D721Med (cell line): ENCODE measurements around the gene SEC16A.

Source experiments
- DNase-seq: peaks from one replicate; pipeline ENCODE4 v3.0.0; 2011; ENCODE audit warnings: low spot score; ENCODE audit not compliant: insufficient read length
- FAIRE-seq: peaks from 2 replicates; lab custom pipeline; 2011; peaks lifted over from hg19 to GRCh38; lab: Jason Lieb, UNC
- TF ChIP-seq, protein P1 (sequence below): IDR thresholded peaks from 2 replicates; pipeline ENCODE4 v1.5.1; 2012; ENCODE audit warnings: mild to moderate bottlenecking, control low read depth; ENCODE audit not compliant: insufficient read depth; ENCODE audit errors: missing control alignments

SEC16A gene

DNA sequence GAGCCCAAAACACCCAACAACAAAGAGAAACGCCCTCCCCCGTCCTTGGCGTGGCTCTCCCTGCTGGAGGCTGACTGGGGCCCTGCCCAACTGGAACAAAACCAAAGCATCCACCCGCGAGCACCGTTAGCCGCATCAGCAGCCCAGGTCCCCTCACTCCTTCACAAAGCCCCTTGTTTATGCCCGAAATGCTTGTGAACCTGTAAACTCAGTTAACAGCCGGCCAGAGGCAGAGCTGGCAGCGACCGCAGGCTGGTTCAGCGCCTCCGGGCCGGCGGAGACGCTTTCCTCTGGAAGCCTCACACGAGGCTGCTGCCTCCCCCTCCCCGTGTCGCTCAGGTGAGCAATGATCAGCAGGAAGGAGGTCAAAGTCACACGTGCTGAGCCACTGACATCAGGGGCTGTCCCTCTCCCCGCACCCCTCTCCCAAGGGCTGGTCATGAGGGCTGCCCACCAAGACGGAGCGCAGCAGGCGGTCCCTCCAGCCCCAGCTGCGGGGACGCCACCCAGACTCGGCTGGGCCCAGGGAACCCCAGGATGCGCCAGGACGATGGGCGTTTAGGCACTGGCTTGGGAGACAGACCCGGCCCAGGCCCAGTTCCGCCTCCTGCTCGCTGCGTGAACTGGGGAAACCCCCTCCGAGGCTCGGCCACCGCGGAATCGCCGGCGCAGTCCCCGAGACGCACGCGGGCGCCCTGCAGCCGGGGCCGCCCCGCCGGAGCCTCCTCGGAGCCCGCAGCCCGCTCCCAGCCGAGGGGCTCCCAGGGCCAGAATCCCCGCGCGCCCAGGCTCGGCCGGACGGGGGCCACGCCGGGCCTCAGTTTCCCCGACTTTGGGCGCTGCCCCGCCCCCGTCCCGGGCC, 83.4 kb downstream of the SEC16A start:
- FAIRE-seq (no peak), DNase-seq (no peak)
- TF ChIP-seq, protein P1, sequence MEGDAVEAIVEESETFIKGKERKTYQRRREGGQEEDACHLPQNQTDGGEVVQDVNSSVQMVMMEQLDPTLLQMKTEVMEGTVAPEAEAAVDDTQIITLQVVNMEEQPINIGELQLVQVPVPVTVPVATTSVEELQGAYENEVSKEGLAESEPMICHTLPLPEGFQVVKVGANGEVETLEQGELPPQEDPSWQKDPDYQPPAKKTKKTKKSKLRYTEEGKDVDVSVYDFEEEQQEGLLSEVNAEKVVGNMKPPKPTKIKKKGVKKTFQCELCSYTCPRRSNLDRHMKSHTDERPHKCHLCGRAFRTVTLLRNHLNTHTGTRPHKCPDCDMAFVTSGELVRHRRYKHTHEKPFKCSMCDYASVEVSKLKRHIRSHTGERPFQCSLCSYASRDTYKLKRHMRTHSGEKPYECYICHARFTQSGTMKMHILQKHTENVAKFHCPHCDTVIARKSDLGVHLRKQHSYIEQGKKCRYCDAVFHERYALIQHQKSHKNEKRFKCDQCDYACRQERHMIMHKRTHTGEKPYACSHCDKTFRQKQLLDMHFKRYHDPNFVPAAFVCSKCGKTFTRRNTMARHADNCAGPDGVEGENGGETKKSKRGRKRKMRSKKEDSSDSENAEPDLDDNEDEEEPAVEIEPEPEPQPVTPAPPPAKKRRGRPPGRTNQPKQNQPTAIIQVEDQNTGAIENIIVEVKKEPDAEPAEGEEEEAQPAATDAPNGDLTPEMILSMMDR = no peak

DNA sequence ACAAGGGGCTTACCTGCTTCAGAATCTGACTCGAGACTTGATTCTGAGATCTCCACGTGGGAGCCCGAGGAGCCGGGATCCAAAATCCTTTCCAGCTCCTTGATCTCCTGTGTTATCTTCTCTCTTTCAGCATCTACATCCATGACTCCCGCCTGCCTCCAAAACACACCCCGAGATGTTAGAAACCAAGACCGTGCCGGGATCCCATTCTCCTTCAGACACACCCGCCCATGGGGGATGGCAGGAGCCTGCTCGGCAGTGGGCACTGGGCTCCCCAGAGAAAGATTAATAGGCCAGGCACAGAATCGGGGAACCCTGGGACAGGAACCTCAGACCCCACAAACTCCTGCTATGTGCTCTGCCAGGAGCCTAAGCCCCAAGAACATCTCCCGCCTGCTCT, 84.6 kb downstream of the SEC16A start:
- TF ChIP-seq, protein P1 = no peak
- FAIRE-seq (no peak), DNase-seq (no peak)

DNA sequence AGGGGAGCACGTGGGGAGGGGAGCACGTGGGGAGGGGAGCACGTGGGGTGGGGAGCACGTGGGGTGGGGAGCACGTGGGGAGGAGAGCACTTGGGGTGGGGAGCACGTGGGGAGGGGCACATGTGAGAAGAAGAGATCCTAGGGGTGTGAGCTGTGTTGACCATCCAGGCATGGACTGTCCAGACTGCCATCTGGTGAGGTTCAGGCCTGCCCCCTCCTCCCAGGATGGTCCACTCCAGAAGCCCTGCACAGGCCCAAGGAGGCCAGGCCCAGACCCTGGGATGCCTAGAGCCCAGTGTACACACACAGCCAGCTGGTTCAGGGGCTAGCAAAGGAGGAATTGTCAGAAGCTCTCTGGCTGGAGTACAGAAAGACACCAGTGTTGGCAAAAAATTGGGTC, 85.2 kb downstream of the SEC16A start:
- TF ChIP-seq, protein P1 = no peak
- no peak for FAIRE-seq

DNA sequence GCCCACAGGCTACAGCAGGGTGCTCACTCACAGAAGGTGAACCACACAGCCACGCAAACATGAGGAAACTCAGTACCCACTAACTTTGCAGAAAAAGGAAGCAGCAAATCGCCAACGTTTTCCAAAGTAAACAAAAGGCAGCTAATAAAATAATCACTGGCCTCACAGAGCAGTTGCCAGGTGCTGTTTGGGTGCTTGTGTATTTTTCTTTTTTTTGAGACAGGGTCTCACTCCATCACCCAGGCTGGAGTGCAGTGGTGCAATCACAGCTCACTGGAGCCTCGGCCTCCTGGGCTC, 86.7 kb downstream of the SEC16A start:
- FAIRE-seq = no peak
- DNase-seq = no peak

More for the DNA sequence above, 85.2 kb downstream of the SEC16A start:
- no peak for DNase-seq

DNA sequence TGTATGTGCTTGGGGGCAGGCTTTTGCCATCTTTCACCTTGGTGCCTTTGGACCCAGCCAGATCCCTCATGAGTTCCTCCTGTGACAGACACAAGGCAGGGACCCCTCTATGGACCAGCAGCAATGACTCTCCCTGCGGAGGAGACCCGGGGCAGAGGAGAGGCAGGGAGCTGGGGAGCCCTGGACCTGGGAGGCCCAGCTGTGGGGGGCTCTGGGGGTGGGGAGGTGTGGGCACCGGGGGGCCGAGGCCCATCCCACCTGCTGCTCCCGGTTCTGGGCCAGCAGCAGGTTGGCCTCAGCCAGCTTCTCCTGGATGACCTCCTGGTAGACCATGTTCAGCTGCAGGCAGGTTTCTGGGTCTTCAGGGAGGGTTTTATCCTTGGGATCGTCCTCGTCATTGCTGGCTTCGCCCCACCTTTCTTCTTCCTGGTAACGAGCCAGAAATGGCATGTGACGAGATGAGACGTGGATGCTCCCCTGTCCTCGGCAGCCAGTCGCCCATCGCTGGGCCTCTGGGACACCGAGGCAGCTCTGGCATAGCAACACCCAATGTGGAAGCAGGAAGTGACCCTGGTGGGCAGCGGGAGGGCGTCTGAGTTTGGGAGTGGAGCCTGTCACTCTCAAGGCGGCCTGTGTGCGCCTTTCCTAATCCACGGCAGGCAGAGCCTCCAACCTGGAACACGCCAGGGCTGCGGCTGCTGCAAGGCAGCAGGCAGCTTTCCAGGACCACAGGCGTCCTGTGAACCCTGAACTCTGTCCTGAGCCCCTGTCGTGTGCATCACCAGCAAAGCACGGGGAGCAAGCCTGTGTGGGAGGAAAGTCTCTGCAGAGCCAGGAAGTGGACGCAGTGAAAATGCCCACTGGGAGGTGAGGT, 87.3 kb downstream of the SEC16A start:
- TF ChIP-seq, protein P1 = no peak
- no peak for DNase-seq
- no peak for FAIRE-seq

More for the DNA sequence above, 86.7 kb downstream of the SEC16A start:
- TF ChIP-seq, protein P1 = no peak

DNA sequence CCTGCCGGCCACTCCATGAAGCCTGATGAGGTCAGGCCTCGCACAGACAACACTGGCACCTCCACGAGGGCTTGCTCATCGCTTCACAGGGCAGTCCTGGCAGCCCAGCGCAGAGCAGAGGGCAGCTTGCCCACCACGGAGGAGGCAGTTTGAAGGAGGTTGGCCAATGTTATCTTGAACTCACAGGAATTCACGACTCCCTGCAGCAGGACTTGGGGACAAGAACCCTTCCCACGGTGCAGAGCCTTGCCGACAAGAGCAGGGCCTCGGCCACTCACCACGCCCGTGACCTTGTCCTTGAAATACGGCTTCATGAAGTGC, 87.9 kb downstream of the SEC16A start:
- TF ChIP-seq, protein P1 = no peak
- FAIRE-seq = no peak
- no peak for DNase-seq
